Activated CD8-positive, alpha-beta T cell treated with anti-CD3 and anti-CD28 coated beads, Interleukin-2, amount 10 ng/mL, durations not matched to agents 7 days and 5 days (primary cell): ENCODE data around the gene PPM1D. TPM values are rescaled to one million over a fixed set of nuclear protein-coding genes. Genes with fewer than 3 reads are reported as not detected.

ENCODE experiments used
- ATAC-seq: fragments of 150-1000 bp; cut with Tn5 transposase; one replicate; pipeline ENCODE4 v1.10.0; 2021; ENCODE audit warnings: moderate library complexity
- CTCF ChIA-PET: fragments of 350-600 bp; sonication (Branson Sonifier 250); formaldehyde crosslinking; loops from one replicate; lab custom pipeline; 2021; ENCODE audit warnings: antibody characterized with exemption; lab: Charles Lee
- POLR2A ChIA-PET: fragments of 350-600 bp; sonication (Branson Sonifier 250); formaldehyde crosslinking; loops from one replicate; lab custom pipeline; 2021; ENCODE audit warnings: antibody characterized with exemption; lab: Charles Lee
- DNase-seq: peaks from one replicate; pipeline ENCODE4 v3.0.0-alpha.2; 2020
- H3K27ac Mint-ChIP-seq: one replicate; pipeline ENCODE4 v1.8.0; 2021; ENCODE audit warnings: mild to moderate bottlenecking, mixed read lengths
- H3K27me3 Mint-ChIP-seq: one replicate; pipeline ENCODE4 v1.8.0; 2021; ENCODE audit warnings: low read depth, mixed read lengths
- H3K36me3 Mint-ChIP-seq: one replicate; pipeline ENCODE4 v1.8.0; 2021; ENCODE audit warnings: low read depth, mixed read lengths
- H3K4me1 Mint-ChIP-seq: one replicate; pipeline ENCODE4 v1.8.0; 2021; ENCODE audit warnings: low read depth, mixed read lengths
- H3K4me3 Mint-ChIP-seq: one replicate; pipeline ENCODE4 v1.8.0; 2021; ENCODE audit warnings: mild to moderate bottlenecking, mixed read lengths
- H3K9me3 Mint-ChIP-seq: one replicate; pipeline ENCODE4 v1.8.0; 2022; ENCODE audit warnings: mixed read lengths; ENCODE audit not compliant: insufficient read depth
- total RNA-seq, 2 experiments: library from RNA; stranded (reverse); gene quantifications; one replicate each; pipeline ENCODE4 v1.2.3, GENCODE V29; 2021

PPM1D gene
- total RNA-seq, 2 experiments from 2014 or later, result 20.4 to 21.2 TPM

DNA sequence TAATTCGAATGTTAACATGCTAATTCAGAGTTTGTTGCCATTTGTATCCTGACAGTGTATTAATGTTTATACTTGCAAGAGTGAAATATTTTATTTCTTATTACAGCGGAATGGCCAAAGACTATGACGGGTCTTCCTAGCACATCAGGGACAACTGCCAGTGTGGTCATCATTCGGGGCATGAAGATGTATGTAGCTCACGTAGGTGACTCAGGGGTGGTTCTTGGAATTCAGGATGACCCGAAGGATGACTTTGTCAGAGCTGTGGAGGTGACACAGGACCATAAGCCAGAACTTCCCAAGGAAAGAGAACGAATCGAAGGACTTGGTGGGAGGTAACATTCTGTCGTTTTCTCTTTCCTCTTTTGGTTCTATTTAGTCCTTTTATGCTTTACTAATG lies 23.4 kb downstream of the PPM1D start:
- CTCF ChIA-PET, result interaction anchor here (1.2 to 3.4 kb wide), 2 partner anchors 15 to 24 kb away, joined by 3 to 11 read pairs; partner anchors contain the start of gene PPM1D
- no peak overlapping the region for H3K27ac Mint-ChIP-seq

DNA sequence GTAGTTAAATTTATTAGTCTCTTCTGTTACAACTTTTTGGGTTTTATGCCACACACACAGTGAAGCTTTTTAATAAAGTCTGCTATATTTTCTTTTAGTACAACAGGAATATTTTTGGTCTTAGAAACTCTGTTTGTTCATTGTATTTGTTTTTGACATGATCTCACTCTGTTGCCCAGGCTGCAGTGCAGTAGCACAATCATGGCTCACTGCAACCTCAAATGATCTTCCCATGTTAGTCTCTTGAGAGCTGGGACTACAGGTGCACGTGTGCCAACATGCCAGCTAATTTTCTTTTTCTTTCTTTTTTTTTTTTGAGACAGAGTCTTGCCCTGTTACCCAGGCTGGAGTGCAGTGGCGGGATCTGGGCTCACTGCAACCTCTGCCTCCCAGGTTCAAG lies 27.1 kb downstream of the PPM1D start:
- H3K9me3 Mint-ChIP-seq, result no peaks in the 10 kb centered on the region
- DNase-seq, result no peak
- no peak for ATAC-seq
- H3K36me3 Mint-ChIP-seq, result peaks cover 14% of the 10 kb centered on the region
- H3K4me3 Mint-ChIP-seq, result no peak overlapping the region
- H3K4me1 Mint-ChIP-seq, result peaks cover 12% of the 10 kb centered on the region
- ChIA-PET CTCF (interaction anchor here (1.5 kb wide), 1 partner anchor 11 kb away, joined by 4 read pairs; no protein-coding TSS in a partner anchor), POLR2A (no interaction called here)
- H3K27ac Mint-ChIP-seq, result no peak overlapping the region
- no peaks in the 10 kb centered on the region for H3K27me3 Mint-ChIP-seq

More for the DNA sequence above, 23.4 kb downstream of the PPM1D start:
- no peak for DNase-seq
- Mint-ChIP-seq H3K4me1 (peaks cover 1% of the 10 kb centered on the region), H3K27me3 (no peaks in the 10 kb centered on the region), H3K36me3 (peaks cover 11% of the 10 kb centered on the region), H3K9me3 (no peaks in the 10 kb centered on the region), H3K4me3 (no peak overlapping the region)
- POLR2A ChIA-PET, result no interaction called here
- no peak for ATAC-seq

DNA sequence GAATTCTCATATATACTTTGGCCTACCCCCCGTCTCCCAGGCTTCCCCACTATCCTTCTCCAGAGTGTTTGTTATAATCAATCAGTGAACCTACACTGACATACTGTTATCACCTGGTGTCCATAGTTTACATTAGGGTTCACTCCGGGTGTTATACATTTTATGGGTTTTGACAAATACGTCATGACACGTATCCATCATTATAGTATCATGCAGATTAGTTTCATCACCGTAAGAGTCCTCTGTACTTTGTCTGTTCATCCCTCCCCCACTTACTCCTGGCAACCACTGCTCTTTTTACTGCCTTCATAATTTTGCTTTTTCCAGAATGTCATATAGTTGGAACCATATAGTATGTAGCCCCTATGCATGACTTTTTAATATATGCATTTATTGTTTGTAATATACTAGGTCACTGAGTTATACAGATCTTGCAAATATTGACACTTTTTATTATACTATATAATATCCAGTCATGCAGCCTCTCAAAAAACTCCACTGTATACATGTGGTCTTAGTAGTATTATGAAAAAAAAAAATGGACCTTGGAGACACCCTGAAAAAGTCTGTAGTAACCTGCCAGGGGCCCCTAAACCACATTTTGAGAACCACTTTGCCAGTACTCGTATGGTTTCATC lies 28.4 kb downstream of the PPM1D start:
- Mint-ChIP-seq H3K27ac (no peak overlapping the region), H3K4me3 (no peak overlapping the region), H3K9me3 (no peaks in the 10 kb centered on the region), H3K36me3 (peaks cover 14% of the 10 kb centered on the region), H3K27me3 (no peaks in the 10 kb centered on the region), H3K4me1 (peaks cover 12% of the 10 kb centered on the region)
- no peak for DNase-seq
- ATAC-seq, result no peak
- POLR2A ChIA-PET, result no interaction called here
- CTCF ChIA-PET, result interaction anchor here (3.4 kb wide), 1 partner anchor 11 kb away, joined by 20 read pairs; no protein-coding TSS in a partner anchor

DNA sequence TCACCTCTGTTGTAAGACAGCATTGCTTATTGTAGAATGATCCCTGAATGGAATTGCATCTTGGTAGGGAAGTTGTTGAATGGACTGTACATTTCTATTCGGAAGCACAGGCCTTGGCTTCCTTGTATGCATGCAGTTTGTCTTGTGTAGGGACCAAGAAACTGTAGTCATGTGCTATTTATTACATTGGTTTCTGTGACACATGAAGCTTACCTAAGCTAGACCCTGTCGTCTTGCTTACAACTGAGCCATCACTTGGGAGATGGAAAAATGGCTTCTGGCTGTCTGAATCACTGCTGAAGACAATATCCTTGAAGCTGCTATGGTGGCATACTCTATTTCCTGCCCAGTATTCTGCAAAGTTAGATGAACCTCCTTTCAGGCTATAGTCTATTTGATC lies 29.1 kb downstream of the PPM1D start:
- DNase-seq (no peak), ATAC-seq (no peak)
- H3K9me3 Mint-ChIP-seq, result no peaks in the 10 kb centered on the region
- H3K4me1 Mint-ChIP-seq, result peaks cover 12% of the 10 kb centered on the region
- H3K36me3 Mint-ChIP-seq, result peaks cover 10% of the 10 kb centered on the region
- ChIA-PET CTCF (interaction anchor here (3.4 kb wide), 1 partner anchor 10 kb away, joined by 20 read pairs; no protein-coding TSS in a partner anchor), POLR2A (no interaction called here)
- no peaks in the 10 kb centered on the region for H3K27me3 Mint-ChIP-seq
- no peak overlapping the region for H3K27ac Mint-ChIP-seq
- no peak overlapping the region for H3K4me3 Mint-ChIP-seq

DNA sequence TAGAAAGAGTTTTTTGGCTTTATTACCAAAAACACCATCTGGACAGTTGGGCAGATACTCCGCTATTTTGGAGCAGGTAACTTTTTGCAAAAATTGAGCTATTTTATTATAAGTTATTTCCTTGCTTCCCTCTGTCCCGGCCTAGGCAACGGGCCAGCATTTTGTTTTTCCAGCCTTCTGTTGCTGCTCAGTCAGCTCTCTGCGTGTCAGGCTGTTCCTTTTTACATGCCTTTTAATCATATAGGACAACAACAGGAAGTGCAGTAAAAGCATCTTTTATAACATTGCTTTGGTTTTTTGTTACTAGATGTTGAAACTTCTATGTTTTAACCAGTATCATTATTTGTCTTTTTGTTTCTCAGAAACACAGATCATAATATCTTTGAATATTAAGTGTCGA lies 30.4 kb downstream of the PPM1D start:
- no peaks in the 10 kb centered on the region for H3K27me3 Mint-ChIP-seq
- ChIA-PET POLR2A (interaction anchor here (1.1 kb wide), 1 partner anchor 26 kb away, joined by 3 read pairs; no protein-coding TSS in a partner anchor), CTCF (interaction anchor here (3.4 kb wide), 1 partner anchor 9 kb away, joined by 20 read pairs; no protein-coding TSS in a partner anchor)
- DNase-seq (no peak), ATAC-seq (no peak)
- no peak overlapping the region for H3K27ac Mint-ChIP-seq
- no peak overlapping the region for H3K4me3 Mint-ChIP-seq
- peaks cover 10% of the 10 kb centered on the region for H3K36me3 Mint-ChIP-seq
- no peaks in the 10 kb centered on the region for H3K9me3 Mint-ChIP-seq
- peaks cover 12% of the 10 kb centered on the region for H3K4me1 Mint-ChIP-seq

DNA sequence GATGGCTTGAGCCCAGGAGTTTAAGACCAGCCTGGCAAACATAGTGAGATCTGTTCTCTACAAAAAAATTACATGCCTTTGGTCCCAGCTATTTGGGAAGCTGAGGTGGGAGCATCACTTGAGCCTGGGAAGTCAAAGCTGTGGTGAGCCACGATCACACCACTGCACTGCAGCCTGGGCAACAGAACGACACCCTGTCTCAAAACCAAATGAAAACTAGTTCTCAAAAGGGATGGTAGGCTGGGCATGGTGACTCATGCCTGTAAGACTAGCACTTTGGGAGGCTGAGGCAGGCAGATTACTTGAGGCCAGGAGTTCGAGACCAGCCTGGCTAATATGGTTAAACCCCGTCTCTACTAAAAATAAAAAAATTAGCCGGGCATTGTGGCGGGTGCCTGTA lies 31.1 kb downstream of the PPM1D start:
- CTCF ChIA-PET, result interaction anchor here (0.7 to 3.4 kb wide), 4 partner anchors 8 to 61 kb away, joined by 3 to 20 read pairs (median 4); no protein-coding TSS in a partner anchor
- Mint-ChIP-seq H3K27ac (peak overlapping the region; percentile 43), H3K4me1 (peaks cover 12% of the 10 kb centered on the region), H3K9me3 (no peaks in the 10 kb centered on the region), H3K27me3 (no peaks in the 10 kb centered on the region), H3K4me3 (no peak overlapping the region), H3K36me3 (peaks cover 17% of the 10 kb centered on the region)
- ATAC-seq, result no peak
- no peak for DNase-seq
- POLR2A ChIA-PET, result interaction anchor here (1.1 kb wide), 1 partner anchor 26 kb away, joined by 3 read pairs; no protein-coding TSS in a partner anchor

DNA sequence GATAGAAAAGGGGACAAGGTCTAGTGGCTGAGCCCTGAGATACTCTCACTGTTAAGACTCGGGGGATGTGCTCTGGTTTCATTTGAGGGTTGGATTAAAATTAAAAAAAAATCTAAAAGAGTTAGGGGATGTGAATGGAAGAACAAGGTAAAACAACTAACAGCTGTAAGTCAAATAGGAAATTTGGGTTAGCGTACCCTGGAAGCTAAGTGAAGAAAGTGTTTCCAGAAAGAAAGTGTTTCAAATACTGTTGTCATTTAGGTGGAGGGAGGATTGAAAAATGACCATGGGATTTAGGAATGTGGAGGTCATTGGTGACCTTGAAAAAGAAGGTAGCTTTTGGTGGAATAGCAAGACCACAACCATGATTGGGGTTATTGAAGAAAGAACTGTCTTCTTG lies 37.7 kb downstream of the PPM1D start:
- peaks cover 27% of the 10 kb centered on the region for H3K36me3 Mint-ChIP-seq
- POLR2A ChIA-PET, result interaction anchor here (0.6 to 1.3 kb wide), 2 partner anchors 38 to 142 kb away, joined by 3 to 5 read pairs; partner anchors contain the start of gene PPM1D
- H3K27me3 Mint-ChIP-seq, result no peaks in the 10 kb centered on the region

DNA sequence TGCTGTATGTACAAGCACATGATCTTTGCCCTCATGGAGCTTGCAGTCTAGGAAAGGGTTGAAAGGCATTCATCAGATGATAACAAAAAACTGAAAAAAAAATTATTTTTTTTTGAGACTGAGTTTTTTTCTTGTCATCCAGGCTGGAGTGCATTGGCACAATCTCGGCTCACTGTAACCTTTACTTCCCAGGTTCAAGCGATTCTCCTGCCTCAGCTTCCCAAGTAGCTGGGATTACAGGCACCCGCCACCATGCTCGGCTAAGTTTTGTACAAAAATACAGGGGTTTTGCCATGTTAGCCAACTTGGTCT lies 39.0 kb downstream of the PPM1D start:
- DNase-seq (no peak), ATAC-seq (no peak)
- Mint-ChIP-seq H3K4me1 (no peaks in the 10 kb centered on the region), H3K27ac (no peak overlapping the region), H3K36me3 (peaks cover 31% of the 10 kb centered on the region), H3K4me3 (no peak overlapping the region), H3K9me3 (no peaks in the 10 kb centered on the region), H3K27me3 (no peaks in the 10 kb centered on the region)
- ChIA-PET CTCF (interaction anchor here (0.6 to 3.7 kb wide), 18 partner anchors 9 to 415 kb away, joined by 3 to 21 read pairs (median 4); partner anchors contain the start of genes BCAS3 and PPM1D), POLR2A (no interaction called here)

More for the DNA sequence above, 37.7 kb downstream of the PPM1D start:
- no peak for ATAC-seq
- no peaks in the 10 kb centered on the region for H3K9me3 Mint-ChIP-seq
- CTCF ChIA-PET, result interaction anchor here (0.6 to 3.7 kb wide), 24 partner anchors 8 to 531 kb away, joined by 3 to 21 read pairs (median 4); partner anchors contain the start of gene PPM1D
- no peak overlapping the region for H3K4me3 Mint-ChIP-seq
- H3K27ac Mint-ChIP-seq, result no peak overlapping the region
- H3K4me1 Mint-ChIP-seq, result no peaks in the 10 kb centered on the region
- DNase-seq, result no peak

DNA sequence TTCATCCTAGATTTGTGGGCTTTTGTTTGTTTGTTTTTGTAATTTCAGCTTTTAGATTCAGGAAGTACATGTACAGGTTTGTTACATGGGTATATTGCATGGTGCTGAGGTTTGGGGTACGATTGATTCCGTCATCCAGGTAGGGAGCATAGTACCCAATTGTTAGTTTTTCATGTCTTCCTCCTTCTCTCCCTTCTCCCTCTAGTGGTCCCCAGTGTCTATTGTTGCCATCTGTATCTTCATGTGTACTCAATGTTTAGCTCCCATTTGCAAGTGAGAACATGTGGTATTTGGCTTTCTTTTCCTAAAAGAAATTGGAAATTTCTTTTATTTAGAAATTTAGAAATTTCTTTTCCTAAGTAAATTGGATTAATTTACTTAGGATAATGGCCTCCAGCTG lies 40.5 kb downstream of the PPM1D start:
- ChIA-PET POLR2A (no interaction called here), CTCF (interaction anchor here (0.7 to 3.0 kb wide), 13 partner anchors 8 to 71 kb away, joined by 3 to 20 read pairs (median 4); partner anchors contain the start of gene PPM1D)
- Mint-ChIP-seq H3K27ac (no peak overlapping the region), H3K27me3 (no peaks in the 10 kb centered on the region), H3K9me3 (no peaks in the 10 kb centered on the region), H3K4me1 (no peaks in the 10 kb centered on the region), H3K4me3 (no peak overlapping the region), H3K36me3 (peaks cover 29% of the 10 kb centered on the region)
- DNase-seq (no peak), ATAC-seq (no peak)

DNA sequence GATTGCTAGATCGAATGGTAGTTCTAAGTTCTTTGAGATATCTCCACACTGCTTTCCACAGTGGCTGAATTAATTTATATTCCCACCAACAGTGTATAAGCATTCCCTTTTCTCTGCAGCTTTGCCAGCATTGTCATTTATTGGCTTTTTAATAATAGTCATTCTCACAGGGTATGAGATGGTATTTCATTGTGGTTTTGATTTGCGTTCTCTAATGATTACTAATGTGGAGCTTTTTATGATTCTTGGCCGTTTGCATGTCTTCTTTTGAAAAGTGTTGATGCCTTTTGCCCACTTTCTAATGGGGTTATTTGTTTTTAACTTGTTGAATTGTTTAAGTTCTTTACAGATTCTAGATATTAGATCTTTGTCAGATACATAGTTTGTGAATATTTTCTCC lies 41.1 kb downstream of the PPM1D start:
- POLR2A ChIA-PET, result no interaction called here
- no peak for DNase-seq
- H3K36me3 Mint-ChIP-seq, result peaks cover 24% of the 10 kb centered on the region
- H3K9me3 Mint-ChIP-seq, result no peaks in the 10 kb centered on the region
- no peak overlapping the region for H3K27ac Mint-ChIP-seq
- no peak for ATAC-seq
- H3K4me1 Mint-ChIP-seq, result no peaks in the 10 kb centered on the region
- no peaks in the 10 kb centered on the region for H3K27me3 Mint-ChIP-seq
- CTCF ChIA-PET, result interaction anchor here (0.7 to 1.9 kb wide), 9 partner anchors 16 to 216 kb away, joined by 3 to 9 read pairs (median 3); partner anchors contain the start of gene PPM1D
- H3K4me3 Mint-ChIP-seq, result no peak overlapping the region

DNA sequence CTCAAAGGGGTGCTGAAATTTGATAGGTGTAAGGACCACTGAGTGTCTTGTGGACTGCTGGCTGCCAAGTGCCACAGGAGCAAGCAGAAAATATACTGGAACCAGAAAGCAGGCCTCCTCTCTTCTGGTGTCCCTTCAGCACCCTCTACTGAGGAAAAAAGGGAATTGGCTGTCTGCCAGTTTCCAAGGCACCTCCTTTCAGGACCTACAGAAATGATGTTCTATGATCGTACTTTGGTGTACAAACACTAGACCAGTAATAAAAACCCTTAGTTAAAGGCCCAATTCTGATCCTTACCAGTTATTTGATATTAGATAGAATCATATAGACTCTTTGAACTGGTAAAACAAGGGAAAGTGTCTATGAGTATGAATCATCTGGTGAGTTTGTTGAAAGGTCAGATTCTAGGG lies 41.8 kb downstream of the PPM1D start:
- no peak overlapping the region for H3K27ac Mint-ChIP-seq
- ChIA-PET CTCF (interaction anchor here (0.7 to 1.6 kb wide), 4 partner anchors 17 to 216 kb away, joined by 3 to 7 read pairs (median 3); no protein-coding TSS in a partner anchor), POLR2A (no interaction called here)
- H3K4me1 Mint-ChIP-seq, result no peaks in the 10 kb centered on the region
- no peaks in the 10 kb centered on the region for H3K9me3 Mint-ChIP-seq
- no peaks in the 10 kb centered on the region for H3K27me3 Mint-ChIP-seq
- H3K36me3 Mint-ChIP-seq, result peaks cover 21% of the 10 kb centered on the region
- DNase-seq, result peak; percentile 66
- H3K4me3 Mint-ChIP-seq, result no peak overlapping the region
- ATAC-seq, result peak; percentile 72
